HFFc6 (cell line): ENCODE measurements around the gene TMEM86B. TPM values are rescaled to one million over a fixed set of nuclear protein-coding genes. Genes with fewer than 3 reads are reported as not detected.

Experiments used
- DNase-seq: peaks from one replicate; pipeline ENCODE4 v3.0.0-alpha.2; 2018
- H3K27ac Mint-ChIP-seq: 2 replicates; pipeline ENCODE4 v1.8.0; 2020; ENCODE audit warnings: mild to moderate bottlenecking, mixed read lengths
- H3K27me3 Mint-ChIP-seq: 2 replicates; pipeline ENCODE4 v1.8.0; 2021; ENCODE audit warnings: mild to moderate bottlenecking, moderate library complexity, mixed read lengths; ENCODE audit not compliant: insufficient read depth
- H3K36me3 Mint-ChIP-seq: 2 replicates; pipeline ENCODE4 v1.8.0; 2021; ENCODE audit warnings: low read depth, mixed read lengths
- H3K4me1 Mint-ChIP-seq: 2 replicates; pipeline ENCODE4 v1.8.0; 2020; ENCODE audit warnings: low read depth, mixed read lengths
- H3K4me3 Mint-ChIP-seq: 2 replicates; pipeline ENCODE4 v1.8.0; 2020; ENCODE audit warnings: mild to moderate bottlenecking, moderate library complexity, mixed read lengths
- H3K9me3 Mint-ChIP-seq: 2 replicates; pipeline ENCODE4 v1.8.0; 2020; ENCODE audit warnings: mild to moderate bottlenecking, mixed read lengths
- CTCF ChIP-seq: fragments of 200-600 bp; sonication (generic); IDR thresholded peaks from 2 replicates; pipeline ENCODE4 v1.5.0; 2021; ENCODE audit warnings: antibody characterized with exemption, mild to moderate bottlenecking
- total RNA-seq, 6 experiments: library from RNA; stranded (reverse); fragmentation: NEBNext Ultra II Directional; extraction: Animal tissue kit (Norgen Biotek cat#: 25700); gene quantifications; 2 replicates in 1 of 6; 3 replicates in 5 of 6; pipeline ENCODE4 v1.2.3, GENCODE V29; 2021

The TMEM86B gene
- total RNA-seq, 6 experiments from 2014 or later: 1.8 to 2.7 (median 2.0) TPM

- H3K4me3 Mint-ChIP-seq: no peak overlapping the region
- H3K36me3 Mint-ChIP-seq: peaks cover 21% of the 10 kb centered on the region
- peaks cover 1% of the 10 kb centered on the region for H3K27me3 Mint-ChIP-seq
- H3K27ac Mint-ChIP-seq: no peak overlapping the region
- no peak for DNase-seq
- no peaks in the 10 kb centered on the region for H3K4me1 Mint-ChIP-seq
- H3K9me3 Mint-ChIP-seq: no peaks in the 10 kb centered on the region
- no peak for TF ChIP-seq CTCF
These were observed 9.5 kb upstream of the TMEM86B start for GRCh38 chr19:55238030-55238429.

- TF ChIP-seq CTCF: no peak
- no peaks in the 10 kb centered on the region for H3K9me3 Mint-ChIP-seq
- H3K36me3 Mint-ChIP-seq: peaks cover 12% of the 10 kb centered on the region; the same call in 1 of the 2 replicates
- H3K27me3 Mint-ChIP-seq: peaks cover 2% of the 10 kb centered on the region
- H3K4me1 Mint-ChIP-seq: no peaks in the 10 kb centered on the region
- DNase-seq: no peak
- no peak overlapping the region for H3K27ac Mint-ChIP-seq
- H3K4me3 Mint-ChIP-seq: no peak overlapping the region
These were observed 4.4 kb upstream of the TMEM86B start for GRCh38 chr19:55232986-55233385.

DNA sequence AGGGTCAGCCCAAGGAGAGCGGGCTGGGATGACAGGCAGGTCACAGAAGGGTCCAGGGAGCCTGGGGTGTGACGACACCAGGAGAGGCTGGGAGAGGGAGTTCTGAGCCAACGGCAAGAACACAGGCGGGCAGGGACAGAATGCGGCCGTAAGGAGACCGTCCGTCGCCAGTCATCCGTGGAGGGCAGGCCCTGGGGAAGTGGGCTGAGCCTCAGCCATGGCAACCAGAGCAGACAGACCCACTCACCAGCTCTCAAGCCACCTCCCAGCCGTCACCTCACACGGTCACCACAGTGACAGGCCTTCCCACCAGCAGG lies 3.7 kb upstream of the TMEM86B start:
- no peak for TF ChIP-seq CTCF
- peaks cover 2% of the 10 kb centered on the region for H3K27me3 Mint-ChIP-seq
- H3K27ac Mint-ChIP-seq: no peak overlapping the region
- no peak overlapping the region for H3K4me3 Mint-ChIP-seq
- H3K36me3 Mint-ChIP-seq: peaks cover 16% of the 10 kb centered on the region; the same call in 1 of the 2 replicates
- H3K9me3 Mint-ChIP-seq: no peaks in the 10 kb centered on the region
- H3K4me1 Mint-ChIP-seq: no peaks in the 10 kb centered on the region
- no peak for DNase-seq

GRCh38 chr19:55231391-55232285 lies 3.1 kb upstream of the TMEM86B start:
- Mint-ChIP-seq H3K4me3 (no peak overlapping the region), H3K4me1 (no peaks in the 10 kb centered on the region), H3K36me3 (peaks cover 16% of the 10 kb centered on the region), H3K27ac (no peak overlapping the region), H3K27me3 (peaks cover 2% of the 10 kb centered on the region), H3K9me3 (no peaks in the 10 kb centered on the region)
- TF ChIP-seq CTCF: no peak
- no peak for DNase-seq

GRCh38 chr19:55230780-55231179 lies 2.2 kb upstream of the TMEM86B start:
- Mint-ChIP-seq H3K9me3 (no peaks in the 10 kb centered on the region), H3K27ac (no peak overlapping the region), H3K27me3 (peaks cover 2% of the 10 kb centered on the region), H3K4me3 (no peak overlapping the region), H3K36me3 (peaks cover 18% of the 10 kb centered on the region), H3K4me1 (no peaks in the 10 kb centered on the region)
- no peak for DNase-seq
- TF ChIP-seq CTCF: no peak
